PC-3 (cell line): ENCODE data around the gene DISP3. TPM values are rescaled to one million over a fixed set of nuclear protein-coding genes. Genes with fewer than 3 reads are reported as not detected.

ENCODE experiments used
- ATAC-seq: fragments of 200-7000 bp; cut with Tn5 transposase; 2 replicates; pipeline ENCODE4 v1.9.1; 2020; ENCODE audit warnings: mild to moderate bottlenecking, moderate library complexity
- BruUV-seq: library from RNA; stranded (reverse); fragments of 400-500 nt; replicated peaks from 2 replicates; lab custom pipeline; 2021; lab: Mats Ljungman, UMichigan
- CTCF ChIA-PET: fragments of 300-600 bp; sonication (Branson Sonifier 250); formaldehyde crosslinking; loops from one replicate; lab custom pipeline; 2022; ENCODE audit warnings: antibody characterized with exemption; lab: Charles Lee
- POLR2A ChIA-PET: fragments of 300-600 bp; sonication (Branson Sonifier 250); formaldehyde crosslinking; loops from one replicate; lab custom pipeline; 2022; ENCODE audit warnings: antibody characterized with exemption; ENCODE audit not compliant: unreplicated experiment; lab: Charles Lee
- DNase-seq: peaks from one replicate; pipeline ENCODE4 v3.0.0-alpha.2; 2015
- H2AFZ ChIP-seq: fragments of 300-600 bp; sonication (generic); 2 replicates; pipeline ENCODE4 v1.6.0; 2016; ENCODE audit warnings: antibody characterized with exemption, low read length
- H3F3A ChIP-seq: fragments of 300-600 bp; sonication (generic); one replicate; pipeline ENCODE4 v1.6.0; 2017; ENCODE audit warnings: antibody characterized with exemption, low read length, control low read depth, mild to moderate bottlenecking; ENCODE audit not compliant: unreplicated experiment
- H3K27ac ChIP-seq: fragments of 300-600 bp; sonication (generic); 2 replicates; pipeline ENCODE4 v1.5.1; 2016; ENCODE audit warnings: mild to moderate bottlenecking, low read length
- H3K27me3 ChIP-seq: fragments of 300-600 bp; sonication (generic); 2 replicates; pipeline ENCODE4 v1.6.1; 2016; ENCODE audit warnings: low read length, mixed read lengths
- H3K36me3 ChIP-seq: fragments of 300-600 bp; sonication (generic); 2 replicates; pipeline ENCODE4 v1.6.1; 2016; ENCODE audit warnings: low read depth, mixed run types, low read length, mixed read lengths
- H3K4me1 ChIP-seq: fragments of 300-600 bp; sonication (generic); 2 replicates; pipeline ENCODE4 v1.5.1; 2016; ENCODE audit warnings: low read length; ENCODE audit not compliant: insufficient read depth
- H3K4me2 ChIP-seq: fragments of 300-600 bp; sonication (generic); 2 replicates; pipeline ENCODE4 v1.6.0; 2016; ENCODE audit warnings: low read length
- H3K4me3 ChIP-seq: fragments of 300-600 bp; sonication (generic); 2 replicates; pipeline ENCODE4 v1.5.1; 2016; ENCODE audit warnings: mild to moderate bottlenecking, low read length, mixed read lengths
- H3K79me2 ChIP-seq: fragments of 300-600 bp; sonication (generic); 2 replicates; pipeline ENCODE4 v1.6.1; 2017; ENCODE audit warnings: low read length, mixed read lengths
- H3K9ac ChIP-seq: fragments of 300-600 bp; sonication (generic); 2 replicates; pipeline ENCODE4 v1.6.0; 2016; ENCODE audit warnings: mild to moderate bottlenecking, low read length
- H3K9me2 ChIP-seq: fragments of 300-600 bp; sonication (generic); replicated peaks from 2 replicates; pipeline ENCODE4 v1.6.1; 2016; ENCODE audit warnings: mixed run types, low read length, mixed read lengths
- H3K9me3 ChIP-seq: fragments of 300-600 bp; sonication (generic); 2 replicates; pipeline ENCODE4 v1.6.1; 2016; ENCODE audit warnings: low read length, mixed read lengths
- H4K20me1 ChIP-seq: fragments of 300-600 bp; sonication (generic); 2 replicates; pipeline ENCODE4 v1.6.1; 2016; ENCODE audit warnings: low read length, mixed read lengths
- EZH2 ChIP-seq: fragments of 300-600 bp; sonication (generic); IDR thresholded peaks from one replicate; pipeline ENCODE4 v1.6.1; 2017; ENCODE audit warnings: antibody characterized with exemption, mild to moderate bottlenecking, low read length; ENCODE audit not compliant: unreplicated experiment
- EZH2phosphoT487 ChIP-seq: fragments of 300-600 bp; sonication (generic); IDR thresholded peaks from 2 replicates; pipeline ENCODE4 v1.6.1; 2018; ENCODE audit warnings: mild to moderate bottlenecking, antibody characterized with exemption, low read length, borderline replicate concordance
- intact Hi-C: fragments of 100-400 bp; cut with micrococcal nuclease; formaldehyde crosslinking; loops from 2 replicates; pipeline ENCODE4 v1.9.0; 2023
- total RNA-seq: library from RNA; depleted of rRNA; stranded (reverse); fragments of >200 nt; gene quantifications from 2 replicates; pipeline ENCODE4 v1.2.3, GENCODE V29; 2014
- TF ChIP-seq, protein P1 (sequence below): fragments of 300-600 bp; sonication (generic); conservative IDR thresholded peaks from 2 replicates; pipeline ENCODE4 v1.5.1; 2017; ENCODE audit warnings: antibody characterized with exemption, low read depth, mild to moderate bottlenecking, low read length

DISP3 gene
- total RNA-seq, 1 experiment from 2014 or later = 0.40 TPM

DNA sequence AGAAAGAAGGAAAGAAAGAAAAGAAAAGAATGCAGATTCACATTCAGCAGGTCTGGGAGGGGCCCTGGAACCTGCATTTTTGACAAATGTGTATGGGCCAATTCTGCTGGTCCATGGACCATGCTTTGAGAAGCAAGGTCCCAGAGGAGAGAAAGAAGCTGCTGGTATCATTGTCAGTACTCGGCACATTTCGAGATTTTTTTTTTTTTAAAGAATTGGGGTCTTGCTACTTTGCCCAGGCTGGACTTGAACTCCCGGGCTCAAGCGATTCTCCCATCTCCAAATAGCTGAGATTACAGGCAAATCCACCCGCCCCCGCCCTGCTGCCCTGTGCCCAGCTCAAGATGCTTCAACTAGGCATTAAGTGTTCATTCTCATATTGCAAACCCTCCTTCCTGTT lies 13.6 kb upstream of the DISP3 start:
- H3K36me3 ChIP-seq = no peaks in the 10 kb centered on the region
- no peak overlapping the region for H3K4me2 ChIP-seq
- no peaks in the 10 kb centered on the region for H3K9me2 ChIP-seq
- H3K79me2 ChIP-seq = no peaks in the 10 kb centered on the region
- ATAC-seq (no peak), DNase-seq (no peak)
- no peaks in the 10 kb centered on the region for H3K4me1 ChIP-seq
- intact Hi-C loops = no loop called here
- H3F3A ChIP-seq = no peaks in the 10 kb centered on the region
- CTCF ChIA-PET = no interaction called here
- H2AFZ ChIP-seq = no peak overlapping the region
- TF ChIP-seq EZH2phosphoT487 = no peak
- TF ChIP-seq EZH2 = no peak
- TF ChIP-seq, protein P1, sequence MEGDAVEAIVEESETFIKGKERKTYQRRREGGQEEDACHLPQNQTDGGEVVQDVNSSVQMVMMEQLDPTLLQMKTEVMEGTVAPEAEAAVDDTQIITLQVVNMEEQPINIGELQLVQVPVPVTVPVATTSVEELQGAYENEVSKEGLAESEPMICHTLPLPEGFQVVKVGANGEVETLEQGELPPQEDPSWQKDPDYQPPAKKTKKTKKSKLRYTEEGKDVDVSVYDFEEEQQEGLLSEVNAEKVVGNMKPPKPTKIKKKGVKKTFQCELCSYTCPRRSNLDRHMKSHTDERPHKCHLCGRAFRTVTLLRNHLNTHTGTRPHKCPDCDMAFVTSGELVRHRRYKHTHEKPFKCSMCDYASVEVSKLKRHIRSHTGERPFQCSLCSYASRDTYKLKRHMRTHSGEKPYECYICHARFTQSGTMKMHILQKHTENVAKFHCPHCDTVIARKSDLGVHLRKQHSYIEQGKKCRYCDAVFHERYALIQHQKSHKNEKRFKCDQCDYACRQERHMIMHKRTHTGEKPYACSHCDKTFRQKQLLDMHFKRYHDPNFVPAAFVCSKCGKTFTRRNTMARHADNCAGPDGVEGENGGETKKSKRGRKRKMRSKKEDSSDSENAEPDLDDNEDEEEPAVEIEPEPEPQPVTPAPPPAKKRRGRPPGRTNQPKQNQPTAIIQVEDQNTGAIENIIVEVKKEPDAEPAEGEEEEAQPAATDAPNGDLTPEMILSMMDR = no peak
- no peaks in the 10 kb centered on the region for H3K9me3 ChIP-seq
- no peak overlapping the region for H3K27ac ChIP-seq
- peaks cover 48% of the 10 kb centered on the region for H3K27me3 ChIP-seq
- no TSS peak for BruUV-seq
- POLR2A ChIA-PET = no interaction called here
- H3K9ac ChIP-seq = no peak overlapping the region
- no peak overlapping the region for H3K4me3 ChIP-seq
- H4K20me1 ChIP-seq = no peaks in the 10 kb centered on the region

GRCh38 chr1:11466416-11466815 lies 12.5 kb upstream of the DISP3 start:
- Histone ChIP-seq H2AFZ (no peak overlapping the region), H3K79me2 (no peaks in the 10 kb centered on the region), H4K20me1 (no peaks in the 10 kb centered on the region), H3K4me3 (no peak overlapping the region), H3K27me3 (peaks cover 37% of the 10 kb centered on the region), H3K9me3 (no peaks in the 10 kb centered on the region), H3K27ac (no peak overlapping the region), H3K4me1 (no peaks in the 10 kb centered on the region), H3K36me3 (no peaks in the 10 kb centered on the region), H3K9me2 (no peaks in the 10 kb centered on the region), H3K9ac (no peak overlapping the region), H3K4me2 (no peak overlapping the region), H3F3A (no peaks in the 10 kb centered on the region)
- POLR2A ChIA-PET = no interaction called here
- intact Hi-C loops = no loop called here
- ATAC-seq = no peak
- DNase-seq = no peak
- CTCF ChIA-PET = no interaction called here
- BruUV-seq = no TSS peak
- TF ChIP-seq EZH2phosphoT487 (no peak), EZH2 (no peak)
- TF ChIP-seq, protein P1 = no peak

GRCh38 chr1:11468878-11469277 lies 10.1 kb upstream of the DISP3 start:
- H3K79me2 ChIP-seq = no peaks in the 10 kb centered on the region
- no peak for DNase-seq
- H3K4me2 ChIP-seq = no peak overlapping the region
- POLR2A ChIA-PET = no interaction called here
- H3K4me1 ChIP-seq = no peaks in the 10 kb centered on the region
- TF ChIP-seq EZH2phosphoT487 = no peak
- no peak for TF ChIP-seq EZH2
- TF ChIP-seq, protein P1 = no peak
- no peak overlapping the region for H3K27ac ChIP-seq
- no peak overlapping the region for H3K9ac ChIP-seq
- CTCF ChIA-PET = no interaction called here
- no peak overlapping the region for H2AFZ ChIP-seq
- peaks cover 14% of the 10 kb centered on the region for H3K27me3 ChIP-seq
- H3F3A ChIP-seq = no peaks in the 10 kb centered on the region
- no TSS peak for BruUV-seq
- no peak overlapping the region for H3K4me3 ChIP-seq
- H3K9me2 ChIP-seq = no peaks in the 10 kb centered on the region
- intact Hi-C loops = no loop called here
- no peak for ATAC-seq
- H3K36me3 ChIP-seq = no peaks in the 10 kb centered on the region
- no peaks in the 10 kb centered on the region for H4K20me1 ChIP-seq
- no peaks in the 10 kb centered on the region for H3K9me3 ChIP-seq
